ENCODE data around the gene PRKACG.
"Not testable (repeated sequence)": the region's sequence is repeated elsewhere in the genome, so short reads cannot be mapped to it uniquely, and the experiment has no call there.

Gene PRKACG

GRCh38 chr9:69014013-69014412 lies at the start of gene PRKACG:
Gene PRKACG, minus strand, starts transcription at chr9:69014113. Its CDS starts 21 bp downstream, at chr9:69014092.
- no peak for DNase-seq

GRCh38 chr9:69062195-69062594 lies 48.3 kb upstream of the PRKACG start:
- DNase-seq: no peak

GRCh38 chr9:69060766-69061165 lies 46.9 kb upstream of the PRKACG start:
- no peak for DNase-seq

- DNase-seq: no peak
Observed at GRCh38 chr9:69058101-69058500, 44.2 kb upstream of the PRKACG start.

- no peak for DNase-seq
Observed at GRCh38 chr9:69056191-69056815, 42.4 kb upstream of the PRKACG start.

- no peak for DNase-seq
Observed at GRCh38 chr9:69054989-69055388, 41.1 kb upstream of the PRKACG start.

- DNase-seq: not testable (repeated sequence)
Observed at GRCh38 chr9:69050936-69051335, 37.0 kb upstream of the PRKACG start.

GRCh38 chr9:69049094-69049493 lies 35.2 kb upstream of the PRKACG start:
- DNase-seq: no peak

- DNase-seq: no peak
Observed at GRCh38 chr9:69047371-69047770, 33.5 kb upstream of the PRKACG start.

- no peak for DNase-seq
Observed at GRCh38 chr9:69046723-69047122, 32.8 kb upstream of the PRKACG start.

GRCh38 chr9:69045821-69046220 lies 31.9 kb upstream of the PRKACG start:
- DNase-seq: no peak

- DNase-seq: no peak
Observed at GRCh38 chr9:69044240-69045219, 30.6 kb upstream of the PRKACG start.

- no peak for DNase-seq
Observed at GRCh38 chr9:69040646-69041045, 26.7 kb upstream of the PRKACG start.

- no peak for DNase-seq
Observed at GRCh38 chr9:69036799-69037198, 22.9 kb upstream of the PRKACG start.

- DNase-seq: peak; percentile 12
Observed at GRCh38 chr9:69036309-69036708, 22.4 kb upstream of the PRKACG start.

GRCh38 chr9:69035438-69036308 lies 21.8 kb upstream of the PRKACG start, which contains the start of gene FXN:
Gene FXN, plus strand, starts transcription at chr9:69035752. Its CDS starts 31 bp downstream, at chr9:69035783.
- peak; percentile 84 for DNase-seq

- DNase-seq: no peak
Observed at GRCh38 chr9:69034071-69034470, 20.2 kb upstream of the PRKACG start.

- no peak for DNase-seq
Observed at GRCh38 chr9:69030851-69031645, 17.1 kb upstream of the PRKACG start.

- DNase-seq: no peak
Observed at GRCh38 chr9:69029535-69029934, 15.6 kb upstream of the PRKACG start.

GRCh38 chr9:69028754-69029153 lies 14.8 kb upstream of the PRKACG start:
- DNase-seq: no peak

GRCh38 chr9:69027355-69028097 lies 13.6 kb upstream of the PRKACG start:
- DNase-seq: no peak
